Lower leg skin (tissue), 4 donors: Measurements from ENCODE around the gene AP3M1. TPM values are rescaled to one million over a fixed set of nuclear protein-coding genes. Genes with fewer than 3 reads are reported as not detected.

Source experiments
- DNase-seq, 2 donors: peaks; one replicate each; pipeline ENCODE4 v3.0.0-alpha.2; 2019; ENCODE audit warnings: low spot score in 2 of 2
- H3K4me3 ChIP-seq: fragments of 200-600 bp; sonication (generic); 2 replicates; pipeline ENCODE4 v1.5.1; 2017; ENCODE audit warnings: mild to moderate bottlenecking, low read depth; ENCODE audit not compliant: poor library complexity, severe bottlenecking
- POLR2A ChIP-seq, 2 donors: fragments of 450-650 bp; IDR thresholded peaks; one replicate each; pipeline ENCODE4 v1.6.1; 2016 to 2017; ENCODE audit warnings: antibody characterized with exemption in 2 of 2, mild to moderate bottlenecking in 1 of 2, moderate library complexity in 1 of 2
- WGBS, 2 donors: methylation state at CpG; one replicate each; pipeline ENCODE4 v1.1.5; 2018; 5-methylcytosine and 5-hydroxymethylcytosine counted together
- intact Hi-C: fragments of 100-400 bp; cut with DNase I; formaldehyde crosslinking; loops from one replicate; pipeline ENCODE4 v1.15.0; 2023; ENCODE audit warnings: low total_unique reads
- total RNA-seq, 4 donors: library from RNA; depleted of rRNA; stranded (reverse); fragments of >200 nt; gene quantifications; one replicate each; pipeline ENCODE4 v1.1.0, GENCODE V29; 2016
- TF ChIP-seq, protein P1 (sequence below), 3 donors: fragments of 450-650 bp; IDR thresholded peaks; one replicate each; pipeline ENCODE4 v1.5.1; 2016; ENCODE audit warnings: antibody characterized with exemption in 3 of 3, mild to moderate bottlenecking in 3 of 3, moderate library complexity in 2 of 3

The AP3M1 gene
- total RNA-seq, 4 donors from 2014 or later: 13.3 to 24.2 (median 15.5) TPM

GRCh38 chr10:74075906-74076305, 74.7 kb downstream of the AP3M1 start:
- WGBS, 2 donors: 90 to 91% methylated on average over 5 of the region's 5 CpGs
- DNase-seq: no peak
- TF ChIP-seq POLR2A (IDR thresholded peaks at IDR 0.05): no peak
- TF ChIP-seq, protein P1, sequence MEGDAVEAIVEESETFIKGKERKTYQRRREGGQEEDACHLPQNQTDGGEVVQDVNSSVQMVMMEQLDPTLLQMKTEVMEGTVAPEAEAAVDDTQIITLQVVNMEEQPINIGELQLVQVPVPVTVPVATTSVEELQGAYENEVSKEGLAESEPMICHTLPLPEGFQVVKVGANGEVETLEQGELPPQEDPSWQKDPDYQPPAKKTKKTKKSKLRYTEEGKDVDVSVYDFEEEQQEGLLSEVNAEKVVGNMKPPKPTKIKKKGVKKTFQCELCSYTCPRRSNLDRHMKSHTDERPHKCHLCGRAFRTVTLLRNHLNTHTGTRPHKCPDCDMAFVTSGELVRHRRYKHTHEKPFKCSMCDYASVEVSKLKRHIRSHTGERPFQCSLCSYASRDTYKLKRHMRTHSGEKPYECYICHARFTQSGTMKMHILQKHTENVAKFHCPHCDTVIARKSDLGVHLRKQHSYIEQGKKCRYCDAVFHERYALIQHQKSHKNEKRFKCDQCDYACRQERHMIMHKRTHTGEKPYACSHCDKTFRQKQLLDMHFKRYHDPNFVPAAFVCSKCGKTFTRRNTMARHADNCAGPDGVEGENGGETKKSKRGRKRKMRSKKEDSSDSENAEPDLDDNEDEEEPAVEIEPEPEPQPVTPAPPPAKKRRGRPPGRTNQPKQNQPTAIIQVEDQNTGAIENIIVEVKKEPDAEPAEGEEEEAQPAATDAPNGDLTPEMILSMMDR (IDR thresholded peaks at IDR 0.05): no peak
- no peak overlapping the region for H3K4me3 ChIP-seq
- intact Hi-C loops: no loop called here

DNA sequence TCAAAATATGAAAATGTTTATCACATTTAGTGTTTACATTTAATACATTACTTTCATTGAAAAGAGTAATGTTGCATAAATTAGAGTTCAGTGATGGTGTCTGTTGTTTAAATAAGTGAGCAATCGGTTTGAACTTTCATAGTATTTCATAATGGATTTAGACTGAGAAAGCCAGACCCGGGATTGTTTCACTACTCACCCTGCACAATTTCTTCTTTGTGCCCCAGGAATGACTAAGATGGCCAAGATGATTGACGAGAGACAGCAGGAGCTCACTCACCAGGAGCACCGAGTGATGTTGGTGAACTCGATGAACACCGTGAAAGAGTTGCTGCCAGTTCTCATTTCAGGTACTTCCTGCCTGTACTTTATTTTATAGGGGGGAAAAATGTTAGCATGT, 78.1 kb downstream of the AP3M1 start:
- WGBS, 2 donors: 81 to 88% methylated on average over 6 of the region's 6 CpGs
- DNase-seq: no peak
- intact Hi-C loops: no loop called here
- H3K4me3 ChIP-seq: no peak overlapping the region
- TF ChIP-seq, protein P1 (IDR thresholded peaks at IDR 0.05): no peak
- no peak for TF ChIP-seq POLR2A (IDR thresholded peaks at IDR 0.05)

- intact Hi-C loops: no loop called here
- H3K4me3 ChIP-seq: no peak overlapping the region
- DNase-seq: no peak
- no peak for TF ChIP-seq POLR2A (IDR thresholded peaks at IDR 0.05)
- TF ChIP-seq, protein P1 (IDR thresholded peaks at IDR 0.05): no peak
Measured at GRCh38 chr10:74071157-74071556, 79.5 kb downstream of the AP3M1 start.

Other genes starting within 250 kb of the AP3M1 start
- 10 to 100 TPM; 12.7 to 28.5 (median 14.7) TPM for gene PLAU, start 239.7 kb downstream of the AP3M1 start, total RNA-seq
- gene VCL, start 152.7 kb downstream of the AP3M1 start, total RNA-seq: 10 to 100 TPM; 53.3 to 90.4 (median 63.1) TPM
- gene ADK, start 393 bp upstream of the AP3M1 start, total RNA-seq: 10 to 100 TPM; 42.3 to 46.3 (median 42.9) TPM